Measurements from ENCODE around the gene IFIT2. TPM values are rescaled to one million over a fixed set of nuclear protein-coding genes. Genes with fewer than 3 reads are reported as not detected.

The IFIT2 gene
- polyA plus RNA-seq, 3 donors: 9.7 to 25.2 (median 15.5) TPM

- H3K36me3 Mint-ChIP-seq: no peaks in the 10 kb centered on the region
- no peak overlapping the region for H2AFZ ChIP-seq (ENCODE audit: insufficient read depth, low read depth, low read length, poor library complexity, severe bottlenecking)
- TF ChIP-seq, protein P1, sequence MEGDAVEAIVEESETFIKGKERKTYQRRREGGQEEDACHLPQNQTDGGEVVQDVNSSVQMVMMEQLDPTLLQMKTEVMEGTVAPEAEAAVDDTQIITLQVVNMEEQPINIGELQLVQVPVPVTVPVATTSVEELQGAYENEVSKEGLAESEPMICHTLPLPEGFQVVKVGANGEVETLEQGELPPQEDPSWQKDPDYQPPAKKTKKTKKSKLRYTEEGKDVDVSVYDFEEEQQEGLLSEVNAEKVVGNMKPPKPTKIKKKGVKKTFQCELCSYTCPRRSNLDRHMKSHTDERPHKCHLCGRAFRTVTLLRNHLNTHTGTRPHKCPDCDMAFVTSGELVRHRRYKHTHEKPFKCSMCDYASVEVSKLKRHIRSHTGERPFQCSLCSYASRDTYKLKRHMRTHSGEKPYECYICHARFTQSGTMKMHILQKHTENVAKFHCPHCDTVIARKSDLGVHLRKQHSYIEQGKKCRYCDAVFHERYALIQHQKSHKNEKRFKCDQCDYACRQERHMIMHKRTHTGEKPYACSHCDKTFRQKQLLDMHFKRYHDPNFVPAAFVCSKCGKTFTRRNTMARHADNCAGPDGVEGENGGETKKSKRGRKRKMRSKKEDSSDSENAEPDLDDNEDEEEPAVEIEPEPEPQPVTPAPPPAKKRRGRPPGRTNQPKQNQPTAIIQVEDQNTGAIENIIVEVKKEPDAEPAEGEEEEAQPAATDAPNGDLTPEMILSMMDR (IDR thresholded peaks at IDR 0.05): no peak
- H3K4me2 ChIP-seq (replicated peaks; ENCODE audit: extremely low read depth, low read length, poor library complexity, severe bottlenecking): peak overlapping the region; percentile 56
- H3K4me3 ChIP-seq (replicated peaks in 1 of 3; ENCODE audit: low read depth in 2 of 3, low read length in 3 of 3): peak overlapping the region in 1 of 3 experiments; percentile 37
- intact Hi-C loops (cut with micrococcal nuclease): no loop called here
- peak overlapping the region in 1 of 2 donors; percentile 24 for H3K27ac ChIP-seq (ENCODE audit: low read depth in 1 of 2, low read length in 2 of 2)
- H3K27me3 Mint-ChIP-seq (ENCODE audit: low read depth in 3 of 3): no peaks in the 10 kb centered on the region
- H3K79me2 ChIP-seq (ENCODE audit: insufficient read depth, low read length): no peaks in the 10 kb centered on the region
- peak overlapping the region in 1 of 2 donors; percentile 82 for H3K4me3 Mint-ChIP-seq
- peaks cover 66% of the 10 kb centered on the region for H3K4me1 Mint-ChIP-seq
- no peaks in the 10 kb centered on the region for H3K9me3 ChIP-seq (replicated peaks in 1 of 2; ENCODE audit: control insufficient read depth in 1 of 2, insufficient read depth in 1 of 2, low read length in 2 of 2)
- no peaks in the 10 kb centered on the region for H4K20me1 ChIP-seq (ENCODE audit: insufficient read depth, low read length)
- DNase-seq: peak; percentile 45 to 71 (median 70)
- H3K9ac ChIP-seq (ENCODE audit: insufficient read depth, low read length, poor library complexity, severe bottlenecking): no peak overlapping the region
- no peaks in the 10 kb centered on the region for H3K9me3 Mint-ChIP-seq
- 43% methylated on average over 2 of the region's 4 CpGs for WGBS (ENCODE audit: insufficient coverage)
- H3K36me3 ChIP-seq (replicated peaks in 1 of 2; ENCODE audit: control insufficient read depth in 1 of 2, insufficient read depth in 2 of 2, low read length in 2 of 2): no peaks in the 10 kb centered on the region
- H3K27ac Mint-ChIP-seq: peak overlapping the region in 6 of 7 donors; percentile 30 to 87 (median 76)
- no peaks in the 10 kb centered on the region for H3K27me3 ChIP-seq (ENCODE audit: control insufficient read depth in 2 of 2, insufficient read depth in 2 of 2, low read length in 2 of 2)
- H3K4me1 ChIP-seq (ENCODE audit: control insufficient read depth in 1 of 2, insufficient read depth in 2 of 2, low read length in 2 of 2): peaks cover 50 to 58% of the 10 kb centered on the region in 2 donors
These were observed 44.8 kb downstream of the IFIT2 start for GRCh38 chr10:89346405-89347254.

DNA sequence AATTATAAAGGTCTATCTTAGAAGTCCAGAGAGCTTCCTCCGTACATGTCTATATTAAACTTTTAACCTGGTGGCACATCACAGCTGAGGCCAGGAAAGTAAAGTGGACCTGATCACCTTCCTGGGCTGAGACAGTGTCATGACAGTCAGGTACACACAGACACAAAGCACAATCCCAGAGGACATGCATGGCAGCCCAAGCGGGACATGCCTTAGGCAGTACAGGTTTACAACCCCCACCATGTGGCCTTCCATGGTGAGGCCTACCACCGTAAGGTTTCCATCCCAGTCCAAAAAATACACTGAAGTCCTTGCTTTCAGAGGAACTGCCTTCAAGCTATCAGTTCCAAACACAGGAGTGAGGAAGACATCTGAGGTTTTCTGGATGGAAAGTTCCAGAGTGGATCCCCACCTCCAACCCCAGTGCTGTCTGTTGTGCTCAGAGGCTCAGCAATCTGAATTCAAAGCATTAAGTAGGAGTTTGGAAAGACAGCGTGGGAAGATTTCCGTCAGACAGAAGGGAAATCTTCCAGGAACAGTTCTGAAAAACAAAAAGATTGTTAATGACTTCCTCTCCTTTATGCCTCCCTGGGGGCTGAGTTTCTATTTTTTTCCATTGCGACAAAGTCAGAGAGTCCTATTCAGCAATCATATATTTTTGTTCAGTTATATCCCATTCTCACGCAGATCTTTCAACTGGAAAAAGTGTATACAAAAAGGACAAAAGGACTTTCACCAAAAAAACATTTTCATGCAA lies 46.0 kb downstream of the IFIT2 start:
- Histone ChIP-seq H2AFZ (ENCODE audit: insufficient read depth, low read depth, low read length, poor library complexity, severe bottlenecking) (no peak overlapping the region), H3K4me3 (replicated peaks in 1 of 3; ENCODE audit: low read depth in 2 of 3, low read length in 3 of 3) (no peak overlapping the region), H3K9me3 (replicated peaks in 1 of 2; ENCODE audit: control insufficient read depth in 1 of 2, insufficient read depth in 1 of 2, low read length in 2 of 2) (no peaks in the 10 kb centered on the region), H3K79me2 (ENCODE audit: insufficient read depth, low read length) (no peaks in the 10 kb centered on the region), H3K27me3 (ENCODE audit: control insufficient read depth in 2 of 2, insufficient read depth in 2 of 2, low read length in 2 of 2) (no peaks in the 10 kb centered on the region), H3K4me2 (replicated peaks; ENCODE audit: extremely low read depth, low read length, poor library complexity, severe bottlenecking) (no peak overlapping the region), H4K20me1 (ENCODE audit: insufficient read depth, low read length) (no peaks in the 10 kb centered on the region), H3K4me1 (ENCODE audit: control insufficient read depth in 1 of 2, insufficient read depth in 2 of 2, low read length in 2 of 2) (peaks cover 50 to 58% of the 10 kb centered on the region in 2 donors), H3K36me3 (replicated peaks in 1 of 2; ENCODE audit: control insufficient read depth in 1 of 2, insufficient read depth in 2 of 2, low read length in 2 of 2) (no peaks in the 10 kb centered on the region), H3K9ac (ENCODE audit: insufficient read depth, low read length, poor library complexity, severe bottlenecking) (no peak overlapping the region), H3K27ac (ENCODE audit: low read depth in 1 of 2, low read length in 2 of 2) (no peak overlapping the region)
- no peaks in the 10 kb centered on the region for H3K9me3 Mint-ChIP-seq
- WGBS (ENCODE audit: insufficient coverage): 100% methylated on average over 1 of the region's 7 CpGs
- peaks cover 65% of the 10 kb centered on the region for H3K4me1 Mint-ChIP-seq
- peak overlapping the region in 2 of 7 donors; percentile 52 to 57 for H3K27ac Mint-ChIP-seq
- H3K36me3 Mint-ChIP-seq: no peaks in the 10 kb centered on the region
- H3K4me3 Mint-ChIP-seq: no peak overlapping the region
- no peak for DNase-seq
- intact Hi-C loops (cut with micrococcal nuclease): no loop called here
- TF ChIP-seq, protein P1 (IDR thresholded peaks at IDR 0.05): no peak
- no peaks in the 10 kb centered on the region for H3K27me3 Mint-ChIP-seq (ENCODE audit: low read depth in 3 of 3)

Measured in CD14-positive monocyte (primary cell).